Right renal cortex interstitium (tissue), 3 donors: ENCODE measurements around the gene NENF. TPM values are rescaled to one million over a fixed set of nuclear protein-coding genes. Genes with fewer than 3 reads are reported as not detected.

Experiments used
- DNase-seq, 3 donors: peaks; one replicate each; pipeline ENCODE4 v3.0.0-alpha.2; 2013; ENCODE audit warnings: low read depth in 3 of 3, low spot score in 2 of 3
- polyA plus RNA-seq, 3 donors: library from polyadenylated mRNA; unstranded; fragments of 120-200 nt; gene quantifications; one replicate each; pipeline ENCODE4 v1.2.1, GENCODE V29; 2013; ENCODE audit not compliant: insufficient read length in 3 of 3

The NENF gene
- polyA plus RNA-seq, 3 donors = 39.0 to 41.2 (median 40.9) TPM

- DNase-seq = no peak
Measured at GRCh38 chr1:212430955-212431394, 1.7 kb upstream of the NENF start.

DNA sequence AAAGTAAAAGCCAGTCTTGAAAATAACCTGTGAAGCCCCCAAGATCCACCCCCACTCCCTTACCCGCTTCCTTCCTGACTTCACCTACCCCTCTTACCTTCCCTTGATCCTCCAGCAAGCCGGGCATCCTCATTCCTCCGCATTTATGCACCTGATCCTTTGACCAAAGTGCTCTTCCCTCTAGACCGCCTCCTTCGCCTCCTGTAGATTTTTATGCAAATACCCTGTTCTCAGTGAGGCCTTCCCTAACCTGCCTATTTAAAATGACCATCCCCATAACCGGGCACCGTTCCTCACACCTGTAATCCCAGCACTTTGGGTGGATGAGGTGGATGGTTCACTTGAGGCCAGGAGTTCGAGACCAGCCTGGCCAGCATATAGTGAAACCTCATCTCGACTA, 1.1 kb upstream of the NENF start:
- DNase-seq = no peak

- no peak for DNase-seq
Measured at GRCh38 chr1:212432272-212432660, 454 bp upstream of the NENF start.

- DNase-seq = no peak
Measured at GRCh38 chr1:212433577-212434462, 1.1 kb downstream of the NENF start.

- no peak for DNase-seq
Measured at GRCh38 chr1:212434992-212435391, 2.3 kb downstream of the NENF start.

DNA sequence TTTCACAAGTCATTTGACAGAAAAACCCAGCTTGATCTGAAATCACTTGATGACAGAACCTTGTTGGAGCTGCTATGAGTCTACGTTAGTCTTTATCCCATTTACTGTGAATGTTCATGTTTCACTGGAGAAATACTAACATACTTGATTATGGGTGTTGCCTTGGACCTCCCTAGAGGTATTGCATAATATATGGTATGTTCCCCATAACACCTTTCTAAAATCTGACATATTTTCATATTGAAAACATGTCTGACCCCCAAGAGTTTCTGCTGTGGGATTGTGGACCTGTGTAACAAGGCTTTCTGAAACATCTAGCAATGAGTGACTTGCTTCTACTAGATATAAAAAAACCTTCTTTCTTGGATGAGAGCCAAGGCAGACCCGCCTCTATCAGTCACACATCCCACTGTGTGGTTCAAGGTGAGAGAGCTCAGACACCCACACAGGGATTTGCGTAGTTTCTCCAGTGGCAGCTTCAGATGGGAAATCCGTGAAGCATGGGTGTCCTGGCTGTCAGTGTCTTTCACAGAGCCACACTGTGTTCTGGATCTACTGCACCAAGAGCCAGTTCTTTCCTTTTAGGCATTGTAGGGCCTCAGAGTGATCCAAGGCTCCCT, 4.6 kb downstream of the NENF start:
- DNase-seq = no peak

DNA sequence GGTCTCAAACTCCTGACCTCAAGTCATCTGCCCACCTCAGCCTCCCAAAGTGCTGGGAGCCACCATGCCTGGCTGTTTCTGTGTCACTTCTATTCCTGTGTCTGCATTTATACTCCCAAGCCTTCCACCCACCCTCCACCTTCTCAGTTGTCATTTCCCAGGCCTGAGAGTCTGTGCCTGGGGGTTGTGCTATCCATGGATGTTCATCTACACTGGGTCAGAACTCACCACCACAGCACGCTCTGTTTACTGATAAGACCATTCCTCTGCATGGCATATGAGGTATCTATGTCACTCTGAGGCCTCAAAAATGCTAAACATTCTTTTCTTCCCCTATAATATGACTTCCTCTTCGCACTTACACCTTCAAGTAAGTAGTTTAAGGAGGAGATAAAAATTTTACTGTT, 6.1 kb downstream of the NENF start:
- no peak for DNase-seq

- no peak for DNase-seq
Measured at GRCh38 chr1:212440419-212440818, 7.7 kb downstream of the NENF start.

GRCh38 chr1:212442408-212442807, 9.7 kb downstream of the NENF start:
- DNase-seq = no peak

DNA sequence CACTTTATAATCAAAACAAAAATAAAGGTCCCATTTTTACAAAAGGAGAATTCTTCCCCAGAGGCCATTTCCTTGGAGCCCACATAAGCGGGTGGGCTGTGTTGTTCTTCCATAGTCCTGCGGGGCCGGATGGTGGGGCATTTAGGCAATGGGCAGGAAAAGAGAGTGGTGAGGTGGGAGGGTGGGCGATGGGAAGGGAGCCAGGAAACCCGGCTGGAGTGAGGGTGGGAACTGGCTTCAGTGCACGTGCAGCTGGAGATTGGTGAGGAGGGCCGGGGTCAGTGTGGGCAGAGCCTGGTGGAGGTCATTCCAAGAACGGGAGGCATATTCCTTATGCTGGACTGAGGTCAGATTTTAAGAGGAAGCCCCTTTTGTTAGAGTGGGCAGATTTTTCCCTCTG, 13.6 kb downstream of the NENF start:
- DNase-seq = no peak

DNA sequence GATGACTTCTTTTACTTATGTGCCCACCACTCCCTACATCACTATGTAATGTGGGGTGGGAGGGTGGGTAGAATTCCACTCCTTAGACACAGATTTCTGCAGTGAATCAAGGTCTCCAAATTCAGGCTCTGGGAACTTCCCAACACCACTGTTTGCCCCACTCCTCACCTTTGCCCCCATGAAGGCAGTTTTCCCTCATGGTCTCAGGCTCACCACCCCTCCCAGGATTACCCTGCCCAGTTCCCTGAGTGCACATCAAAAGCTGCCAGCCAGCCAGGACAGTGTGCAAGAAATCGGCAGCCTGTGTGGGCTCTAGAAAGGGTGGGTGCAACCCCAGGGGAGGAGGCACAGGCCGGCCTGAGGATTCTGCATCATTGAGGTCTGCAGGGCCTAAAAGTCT, 14.8 kb downstream of the NENF start:
- DNase-seq = no peak

- DNase-seq = no peak
Measured at GRCh38 chr1:212450331-212450881, 17.7 kb downstream of the NENF start.

DNA sequence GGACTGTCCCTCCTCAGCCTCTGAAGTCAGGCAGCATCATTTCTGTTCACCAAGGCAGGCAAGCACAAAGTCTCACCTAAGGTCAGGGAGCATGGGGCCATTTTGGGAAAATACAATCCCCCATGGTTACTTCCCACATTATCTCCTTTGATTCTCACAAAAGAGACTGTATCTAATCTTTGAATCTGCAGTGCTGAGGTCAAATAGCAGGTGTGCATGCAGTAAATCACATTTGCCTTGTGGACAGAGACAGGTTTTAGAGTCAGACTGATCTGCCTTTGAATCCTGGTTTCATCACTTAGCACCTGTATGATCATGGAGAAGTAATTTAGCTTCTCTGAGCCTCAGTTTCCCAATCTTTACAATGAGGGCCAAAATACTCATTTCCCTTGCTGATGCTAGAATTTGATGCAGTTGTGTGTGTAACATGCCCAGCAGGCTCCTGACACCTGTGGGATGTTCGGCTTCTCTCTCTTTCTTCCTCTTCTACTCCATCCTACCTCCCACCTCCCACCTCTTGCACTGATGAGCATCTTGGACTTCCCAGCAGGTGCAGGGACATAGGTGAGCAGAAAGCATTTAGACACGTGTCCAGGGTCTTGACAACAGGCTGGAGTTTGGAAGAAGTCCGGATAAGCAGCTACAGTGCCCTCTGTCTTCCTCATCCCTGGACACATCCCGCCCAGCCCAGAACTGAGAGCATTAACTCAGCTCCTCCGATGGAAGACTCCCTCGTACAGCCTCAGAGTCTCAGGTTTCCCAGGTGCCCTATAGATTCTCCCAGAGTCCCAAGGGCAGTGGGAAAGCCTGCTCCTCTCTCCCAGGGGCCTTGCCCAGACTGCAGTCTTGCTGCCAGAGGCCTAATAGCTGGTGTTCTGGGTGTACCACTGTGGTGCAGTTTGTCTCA, 18.9 kb downstream of the NENF start:
- no peak for DNase-seq

DNA sequence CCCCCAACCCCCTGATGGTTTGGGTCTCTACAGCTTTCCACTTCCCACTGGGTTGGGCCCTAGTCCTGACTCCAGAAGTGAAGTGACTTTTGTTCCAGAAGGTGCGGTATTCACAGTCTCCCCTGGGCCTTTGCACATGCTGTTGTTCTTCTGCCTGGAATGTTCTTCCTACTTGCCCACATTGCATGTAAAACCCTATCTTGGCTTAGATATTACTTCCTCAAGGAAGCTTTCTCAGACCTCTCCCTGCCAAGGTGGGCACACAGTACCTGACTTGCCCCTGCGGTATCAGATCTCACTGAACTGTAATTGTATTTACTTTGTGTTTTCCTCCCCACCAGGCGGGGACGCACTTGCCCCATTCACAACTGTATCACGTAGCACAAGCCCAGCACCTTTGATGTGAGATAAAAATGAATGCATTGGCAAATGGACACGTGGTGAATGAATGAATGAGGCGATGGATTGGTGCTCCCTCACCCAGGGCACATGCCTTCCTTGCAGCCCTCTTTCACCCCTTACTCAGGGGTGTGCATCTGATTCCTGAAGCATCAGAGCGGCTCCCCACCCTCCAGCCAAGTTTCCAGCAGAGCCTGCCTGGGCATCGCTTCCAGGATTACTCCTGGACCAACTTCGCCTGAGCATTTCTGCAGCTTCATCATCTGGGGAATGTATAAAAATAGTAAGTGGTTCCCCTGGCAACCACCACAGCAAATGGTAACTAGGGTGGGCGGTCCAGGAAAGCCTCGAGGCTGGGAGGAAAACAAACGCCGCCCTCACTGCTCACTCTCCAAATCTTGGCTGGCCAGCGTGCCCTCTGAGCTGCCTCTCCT, 19.8 kb downstream of the NENF start:
- DNase-seq = no peak

GRCh38 chr1:212453156-212453857, 20.6 kb downstream of the NENF start:
- DNase-seq = no peak

- no peak for DNase-seq
Measured at GRCh38 chr1:212454741-212455140, 22.0 kb downstream of the NENF start.

- no peak for DNase-seq
Measured at GRCh38 chr1:212455401-212455800, 22.7 kb downstream of the NENF start.

DNA sequence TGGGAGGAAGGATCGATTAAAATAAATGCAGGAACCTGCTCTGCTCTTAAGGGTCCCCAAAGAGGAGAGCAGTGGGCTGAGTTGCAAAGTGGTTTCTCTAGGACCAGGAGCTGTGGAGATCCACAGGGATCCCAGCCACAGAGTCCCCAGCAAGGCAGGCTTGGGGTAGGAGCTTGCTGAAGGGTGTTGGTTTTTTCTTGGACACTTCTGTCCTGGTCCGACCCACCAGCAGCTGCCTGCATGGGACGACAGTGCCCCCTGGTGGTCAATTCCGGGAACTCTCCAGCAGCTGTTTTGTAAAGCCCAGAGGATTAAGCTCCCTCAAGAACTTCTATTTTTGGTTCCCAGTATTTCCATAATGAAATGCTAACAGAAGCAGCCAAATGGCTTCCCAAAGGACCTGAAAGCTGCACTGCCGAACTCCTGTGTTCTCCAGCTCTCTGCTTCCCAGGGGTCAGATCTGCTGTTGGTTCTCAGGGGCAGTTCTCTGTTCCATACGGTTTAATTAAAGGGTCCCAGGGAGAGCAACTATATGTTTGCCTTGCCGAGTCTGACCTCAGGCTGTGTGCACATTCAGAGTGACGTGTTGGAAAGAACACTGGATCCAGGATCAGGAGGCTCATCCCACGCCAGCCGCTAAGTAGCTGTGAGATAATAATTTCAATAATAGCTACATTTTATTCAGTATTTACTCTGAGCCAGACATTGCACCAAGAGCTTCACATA, 23.2 kb downstream of the NENF start:
- DNase-seq = peak in 2 of 3 donors; percentile 60 to 63
